ENCODE measurements around the gene FBN2.

The FBN2 gene

GRCh38 chr5:128493657-128494329 lies 44.3 kb downstream of the FBN2 start:
- H3K27ac ChIP-seq, result no peak overlapping the region
- TF ChIP-seq ZFX (IDR thresholded peaks at IDR 0.05), result no peak
- TF ChIP-seq CTCF (conservative IDR thresholded peaks at IDR 0.05), result no peak

DNA sequence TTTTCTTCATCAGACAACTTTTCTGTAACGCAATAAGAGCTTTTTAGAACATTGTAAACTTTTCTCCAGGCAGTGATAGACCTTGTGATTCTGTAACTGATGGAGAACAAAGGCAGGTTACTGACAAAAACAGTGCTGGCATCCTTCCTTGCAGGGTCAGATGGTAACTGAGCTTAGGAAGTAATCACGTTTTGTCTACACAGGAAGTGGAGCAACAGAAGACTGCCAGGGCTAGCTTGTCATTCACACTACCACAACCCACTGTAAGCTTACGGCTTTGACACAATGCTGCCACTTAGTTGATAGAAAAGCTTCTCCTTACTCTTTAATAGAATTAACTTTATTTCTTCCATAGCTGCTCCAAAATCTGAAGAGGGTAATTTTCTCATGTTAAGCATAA lies 46.8 kb downstream of the FBN2 start:
- TF ChIP-seq CTCF (conservative IDR thresholded peaks at IDR 0.05) (no peak), ZFX (IDR thresholded peaks at IDR 0.05) (no peak)
- no peak overlapping the region for H3K27ac ChIP-seq

GRCh38 chr5:128490761-128491160 lies 47.3 kb downstream of the FBN2 start:
- no peak for TF ChIP-seq ZFX (IDR thresholded peaks at IDR 0.05)
- no peak for TF ChIP-seq CTCF (conservative IDR thresholded peaks at IDR 0.05)

DNA sequence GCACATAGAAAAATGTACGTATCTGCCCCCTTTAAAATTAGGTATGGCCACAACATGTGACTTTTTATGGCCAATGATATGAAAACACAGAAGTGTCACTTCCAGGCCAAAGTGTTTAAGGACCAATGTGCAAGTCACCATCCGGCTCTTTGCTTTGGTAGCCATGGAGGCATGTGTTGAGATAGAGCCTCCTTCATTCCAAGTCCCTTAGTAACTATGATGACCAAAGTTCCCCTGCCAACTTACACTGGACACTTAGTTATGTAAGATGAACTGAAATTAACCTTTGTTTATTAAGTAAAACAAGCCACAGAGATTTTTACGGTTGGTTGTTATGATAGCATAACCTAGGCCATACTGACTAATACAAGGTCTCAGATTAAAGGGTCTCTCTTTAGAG lies 51.0 kb downstream of the FBN2 start:
- TF ChIP-seq ZFX (IDR thresholded peaks at IDR 0.05) (no peak), CTCF (conservative IDR thresholded peaks at IDR 0.05) (no peak)
- no peak overlapping the region for H3K27ac ChIP-seq

More at GRCh38 chr5:128490761-128491160, 47.3 kb downstream of the FBN2 start:
- H3K27ac ChIP-seq, result no peak overlapping the region

- TF ChIP-seq CTCF (conservative IDR thresholded peaks at IDR 0.05) (no peak), ZFX (IDR thresholded peaks at IDR 0.05) (no peak)
- H3K27ac ChIP-seq, result no peak overlapping the region
Measured at GRCh38 chr5:128483738-128484137, 54.3 kb downstream of the FBN2 start.

DNA sequence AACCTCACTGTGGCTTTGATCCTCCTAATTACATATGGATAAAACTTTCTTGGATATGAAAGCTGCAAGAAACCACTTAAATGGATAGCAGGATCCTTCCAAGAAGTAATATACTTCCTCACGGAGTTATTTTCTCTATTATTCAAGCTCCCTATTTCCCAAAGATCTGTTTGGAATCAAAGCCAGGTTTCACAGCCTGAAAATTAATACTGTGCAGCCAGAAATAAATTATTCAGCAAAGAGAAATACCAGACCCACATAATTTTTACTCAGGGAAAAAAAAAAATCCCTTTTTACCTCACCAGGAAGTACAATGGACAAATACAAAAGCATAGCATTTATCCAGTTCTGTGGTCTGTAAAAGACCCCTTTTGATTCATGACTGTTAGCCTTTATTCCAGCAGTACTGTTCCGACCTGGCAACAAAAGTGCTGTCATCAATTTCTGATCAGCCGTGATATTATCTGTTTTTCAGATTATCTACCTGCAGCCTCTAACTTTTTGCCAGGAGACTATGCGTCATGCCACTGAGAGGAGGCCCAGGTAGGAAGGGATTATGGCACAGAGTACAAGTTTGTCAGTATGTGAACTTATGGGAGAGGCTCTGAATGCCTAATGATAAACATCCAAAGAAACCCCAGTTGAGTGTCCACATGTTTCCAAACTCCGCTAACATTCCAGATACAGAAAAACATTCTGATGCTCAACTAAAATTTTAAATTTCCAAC lies 57.0 kb downstream of the FBN2 start:
- no peak overlapping the region for H3K27ac ChIP-seq
- TF ChIP-seq ZFX (IDR thresholded peaks at IDR 0.05) (no peak), CTCF (conservative IDR thresholded peaks at IDR 0.05) (no peak)

DNA sequence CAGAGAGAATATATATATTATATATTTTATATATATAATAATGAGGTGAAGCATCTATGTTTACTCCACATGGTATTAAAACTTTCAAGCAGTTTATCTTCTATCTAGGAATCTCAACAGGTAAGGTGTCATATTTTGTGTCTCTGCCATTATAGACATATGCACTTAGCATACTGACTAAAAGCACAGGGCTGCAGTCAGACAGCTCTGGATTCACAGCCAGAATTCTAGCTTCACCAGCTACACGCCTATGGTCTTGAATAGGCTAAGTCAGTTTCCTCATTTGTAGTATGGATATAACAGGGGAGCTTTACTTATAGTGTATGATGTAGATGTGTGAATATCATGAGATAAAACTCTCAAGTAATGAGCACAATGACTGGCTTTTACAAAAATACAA lies 57.9 kb downstream of the FBN2 start:
- TF ChIP-seq CTCF (conservative IDR thresholded peaks at IDR 0.05), result no peak
- TF ChIP-seq ZFX (IDR thresholded peaks at IDR 0.05), result no peak

More for the DNA sequence above, 57.9 kb downstream of the FBN2 start:
- H3K27ac ChIP-seq, result no peak overlapping the region

Data from C4-2B (cell line).